HEK293T (cell line): ENCODE measurements around the gene COX6B2.

Experiments used
- CTCF ChIA-PET: fragments of 350-600 bp; formaldehyde crosslinking; extraction: SDS; loops from one replicate; lab custom pipeline; 2021; ENCODE audit warnings: antibody characterized with exemption, inconsistent platforms; lab: Yijun Ruan, JAX
- POLR2A ChIA-PET: fragments of 350-600 bp; formaldehyde crosslinking; extraction: SDS; loops from one replicate; lab custom pipeline; 2020; ENCODE audit warnings: antibody characterized with exemption, inconsistent platforms; lab: Yijun Ruan, JAX
- DNase-seq: peaks from one replicate; pipeline ENCODE4 v3.0.0; 2012; ENCODE audit warnings: mixed read lengths; ENCODE audit errors: extremely low spot score
- ARNT ChIP-seq: fragments of 450-650 bp; IDR thresholded peaks from 2 replicates; pipeline ENCODE4 v1.6.1; 2017; ENCODE audit warnings: mild to moderate bottlenecking
- BHLHE40 ChIP-seq: fragments of 450-650 bp; IDR thresholded peaks from 2 replicates; pipeline ENCODE4 v1.6.1; 2016; ENCODE audit warnings: mild to moderate bottlenecking, moderate library complexity, borderline replicate concordance
- CTBP1 ChIP-seq: fragments of 450-650 bp; IDR thresholded peaks from 2 replicates; pipeline ENCODE4 v1.6.1; 2016; ENCODE audit warnings: borderline replicate concordance
- ELF4 ChIP-seq: fragments of 450-650 bp; IDR thresholded peaks from 2 replicates; pipeline ENCODE4 v1.6.1; 2017; ENCODE audit warnings: antibody characterized with exemption
- FOXA1 ChIP-seq: fragments of 450-650 bp; IDR thresholded peaks from 2 replicates; pipeline ENCODE4 v1.6.1; 2016; ENCODE audit warnings: mild to moderate bottlenecking
- FOXK2 ChIP-seq: fragments of 450-650 bp; IDR thresholded peaks from 2 replicates; pipeline ENCODE4 v1.6.1; 2016; ENCODE audit warnings: mild to moderate bottlenecking
- FOXM1 ChIP-seq: fragments of 450-650 bp; IDR thresholded peaks from 2 replicates; pipeline ENCODE4 v1.6.1; 2017; ENCODE audit warnings: mild to moderate bottlenecking, borderline replicate concordance
- HDGF ChIP-seq: fragments of 450-650 bp; IDR thresholded peaks from 2 replicates; pipeline ENCODE4 v1.6.1; 2017; ENCODE audit warnings: antibody characterized with exemption, borderline replicate concordance
- L3MBTL2 ChIP-seq: fragments of 450-650 bp; conservative IDR thresholded peaks from 2 replicates; pipeline ENCODE4 v1.6.1; 2016; ENCODE audit warnings: mild to moderate bottlenecking
- LEF1 ChIP-seq: fragments of 450-650 bp; IDR thresholded peaks from 2 replicates; pipeline ENCODE4 v1.6.1; 2017; ENCODE audit warnings: mild to moderate bottlenecking, borderline replicate concordance
- NFRKB ChIP-seq: fragments of 450-650 bp; IDR thresholded peaks from 2 replicates; pipeline ENCODE4 v1.6.1; 2016; ENCODE audit warnings: mild to moderate bottlenecking, moderate library complexity
- SP1 ChIP-seq: fragments of 450-650 bp; IDR thresholded peaks from 2 replicates; pipeline ENCODE4 v1.6.1; 2017
- SUZ12 ChIP-seq: fragments of 450-650 bp; IDR thresholded peaks from 2 replicates; pipeline ENCODE4 v1.6.1; 2016; ENCODE audit warnings: mild to moderate bottlenecking
- TARDBP ChIP-seq: fragments of 450-650 bp; IDR thresholded peaks from 2 replicates; pipeline ENCODE4 v1.6.1; 2016
- ZNF384 ChIP-seq: fragments of 450-650 bp; IDR thresholded peaks from 2 replicates; pipeline ENCODE4 v1.6.1; 2016
- TF ChIP-seq, protein P1 (sequence below): fragments of 450-650 bp; IDR thresholded peaks from 2 replicates; pipeline ENCODE4 v1.6.1; 2016

The COX6B2 gene

DNA sequence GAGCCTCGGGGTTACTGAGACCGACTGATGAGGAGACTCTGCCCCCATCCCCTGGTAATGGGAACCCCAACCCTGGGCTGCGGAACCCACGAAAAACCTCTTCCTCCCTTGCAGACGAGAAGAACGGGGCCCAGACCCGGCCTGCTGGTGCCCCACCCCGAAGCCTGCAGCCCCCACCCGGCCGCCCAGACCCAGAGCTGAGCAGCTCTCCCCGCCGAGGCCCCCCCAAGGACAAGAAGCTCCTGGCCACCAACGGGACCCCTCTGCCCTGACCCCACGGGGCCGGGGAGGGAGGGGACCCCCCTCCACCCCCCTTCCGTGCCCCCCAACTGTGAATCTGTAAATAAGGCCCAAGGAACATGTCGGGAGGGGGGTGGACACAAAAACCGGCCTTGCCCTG is 42.7 kb downstream of the COX6B2 start:
- POLR2A ChIA-PET, result interaction anchor here (1.3 kb wide), 1 partner anchor 96 kb away, joined by 3 read pairs; the partner anchor contains the start of gene UBE2S
- DNase-seq, result no peak
- TF ChIP-seq ZNF384 (no peak), ELF4 (no peak), LEF1 (no peak), FOXM1 (no peak), CTBP1 (no peak), SP1 (no peak), TARDBP (no peak), BHLHE40 (no peak), FOXK2 (no peak), L3MBTL2 (no peak), HDGF (no peak), FOXA1 (no peak), NFRKB (no peak), ARNT (no peak)
- TF ChIP-seq, protein P1, sequence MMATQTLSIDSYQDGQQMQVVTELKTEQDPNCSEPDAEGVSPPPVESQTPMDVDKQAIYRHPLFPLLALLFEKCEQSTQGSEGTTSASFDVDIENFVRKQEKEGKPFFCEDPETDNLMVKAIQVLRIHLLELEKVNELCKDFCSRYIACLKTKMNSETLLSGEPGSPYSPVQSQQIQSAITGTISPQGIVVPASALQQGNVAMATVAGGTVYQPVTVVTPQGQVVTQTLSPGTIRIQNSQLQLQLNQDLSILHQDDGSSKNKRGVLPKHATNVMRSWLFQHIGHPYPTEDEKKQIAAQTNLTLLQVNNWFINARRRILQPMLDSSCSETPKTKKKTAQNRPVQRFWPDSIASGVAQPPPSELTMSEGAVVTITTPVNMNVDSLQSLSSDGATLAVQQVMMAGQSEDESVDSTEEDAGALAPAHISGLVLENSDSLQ, result no peak
- CTCF ChIA-PET, result interaction anchor here (0.8 kb wide), 1 partner anchor 164 kb away, joined by 4 read pairs; the partner anchor contains the start of gene ZNF628

DNA sequence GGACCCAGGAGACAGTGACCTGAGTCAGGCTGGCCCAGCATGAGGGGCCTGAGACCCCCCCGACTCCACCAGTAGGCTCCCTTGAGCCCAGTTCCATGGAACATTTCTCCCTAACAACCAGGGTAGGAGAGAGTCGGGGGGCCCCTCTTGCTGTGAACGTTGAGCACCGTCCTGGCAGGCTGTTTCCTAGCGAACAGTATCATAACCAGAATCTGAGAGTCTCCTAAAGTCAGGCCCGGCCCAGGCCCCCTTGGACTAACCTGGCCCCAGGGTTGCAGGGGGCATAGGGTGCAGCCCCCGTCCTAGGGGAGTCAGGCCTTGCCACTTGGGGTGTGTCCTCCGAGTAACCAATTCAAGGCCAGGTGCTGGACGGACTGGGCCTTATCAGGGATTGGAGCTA is 43.1 kb downstream of the COX6B2 start:
- ChIA-PET POLR2A (interaction anchor here (1.3 kb wide), 1 partner anchor 96 kb away, joined by 3 read pairs; the partner anchor contains the start of gene UBE2S), CTCF (interaction anchor here (0.8 kb wide), 1 partner anchor 165 kb away, joined by 4 read pairs; the partner anchor contains the start of gene ZNF628)
- TF ChIP-seq FOXK2, result no peak
- no peak for TF ChIP-seq L3MBTL2
- no peak for DNase-seq

DNA sequence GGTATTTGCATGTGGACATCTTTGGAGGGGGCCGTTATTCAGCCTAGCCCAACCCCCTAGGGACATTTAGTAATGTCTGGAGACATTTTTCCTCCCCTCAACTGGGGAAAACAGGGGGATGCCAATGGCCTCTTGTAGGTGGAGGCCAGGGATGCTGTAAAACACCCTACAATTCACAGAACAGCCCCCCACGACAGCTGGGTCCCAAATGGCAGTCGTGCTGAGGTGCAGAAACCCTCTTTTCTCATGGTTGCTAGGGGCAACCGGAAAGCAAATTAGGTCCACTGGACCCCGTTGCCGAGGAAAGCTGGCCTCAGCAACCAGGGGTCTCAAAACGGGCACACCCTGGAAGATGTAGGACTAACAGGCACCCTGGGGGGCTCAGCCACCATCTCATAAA is 44.0 kb downstream of the COX6B2 start:
- TF ChIP-seq ARNT (no peak), FOXK2 (no peak), FOXA1 (no peak), L3MBTL2 (no peak), BHLHE40 (no peak), FOXM1 (no peak), NFRKB (no peak), TARDBP (no peak), LEF1 (no peak)
- TF ChIP-seq, protein P1, result no peak
- POLR2A ChIA-PET, result no interaction called here
- CTCF ChIA-PET, result no interaction called here
- DNase-seq, result no peak

DNA sequence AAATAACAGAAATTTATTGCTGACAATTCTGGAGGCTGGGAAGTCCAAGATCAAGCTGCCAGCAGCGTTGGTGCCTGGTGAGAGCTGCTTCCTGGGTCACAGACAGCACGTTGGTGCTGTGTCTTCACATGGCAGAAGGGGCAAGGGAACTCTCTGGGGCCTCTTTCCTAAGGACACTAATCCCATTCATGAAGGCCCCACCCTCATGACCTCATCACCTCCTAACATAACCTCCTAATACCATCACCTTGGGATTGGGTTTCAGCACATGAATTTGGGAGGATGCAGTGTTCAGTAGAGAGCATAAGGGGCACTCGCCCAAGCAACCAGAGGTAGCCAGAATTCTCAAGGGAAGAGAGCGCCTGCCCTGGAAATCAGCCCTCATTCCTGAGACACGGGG is 45.1 kb downstream of the COX6B2 start:
- no peak for DNase-seq
- ChIA-PET CTCF (no interaction called here), POLR2A (no interaction called here)
- no peak for TF ChIP-seq SUZ12

DNA sequence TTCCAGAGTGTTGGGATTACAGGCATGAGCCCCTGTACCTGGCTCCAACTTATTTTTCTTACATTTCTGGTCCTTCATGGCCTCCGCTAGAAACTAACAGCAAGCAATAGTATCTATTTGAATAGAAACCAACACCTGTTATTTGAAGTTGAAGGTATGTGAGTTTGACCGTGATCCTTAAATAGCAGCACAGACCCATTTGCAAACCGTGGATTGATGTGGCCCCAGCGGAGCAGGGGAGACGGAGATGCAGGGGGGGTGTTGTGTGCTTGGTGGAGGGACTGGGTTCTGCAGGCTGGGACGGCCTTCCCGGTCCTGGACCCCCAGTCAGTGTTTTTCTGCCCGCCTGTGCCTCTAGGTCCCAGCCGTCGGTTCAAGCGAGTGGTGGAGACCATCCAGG is 46.2 kb downstream of the COX6B2 start:
- TF ChIP-seq BHLHE40 (no peak), SP1 (no peak), LEF1 (no peak), NFRKB (no peak), ZNF384 (no peak), FOXK2 (no peak), ELF4 (no peak), L3MBTL2 (no peak), CTBP1 (no peak), FOXM1 (no peak), FOXA1 (no peak), SUZ12 (no peak), TARDBP (no peak), HDGF (no peak)
- TF ChIP-seq, protein P1, result no peak
- DNase-seq, result no peak
- ChIA-PET CTCF (no interaction called here), POLR2A (no interaction called here)

DNA sequence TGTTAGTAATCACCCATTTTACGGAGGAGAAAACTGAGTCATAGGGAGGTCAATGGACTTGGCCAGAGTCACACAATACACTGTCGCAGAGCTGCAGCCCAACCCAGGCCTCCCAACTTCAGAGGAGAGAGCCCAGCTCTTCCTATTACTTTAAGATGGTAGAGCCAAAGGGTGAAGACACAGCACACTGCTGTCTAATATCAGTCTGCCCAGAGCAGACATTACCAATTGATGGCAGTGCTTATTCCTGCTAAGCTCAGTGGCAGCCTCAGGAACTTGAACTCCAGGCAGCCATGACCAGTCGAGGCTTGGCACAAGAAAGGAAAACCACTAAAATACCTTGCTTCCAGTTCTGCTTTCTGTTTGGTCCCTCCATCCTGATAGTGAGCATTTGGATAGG is 47.8 kb downstream of the COX6B2 start:
- POLR2A ChIA-PET, result interaction anchor here (1.0 to 1.2 kb wide), 2 partner anchors 33 to 100 kb away, joined by 3 to 4 read pairs; partner anchors contain the start of gene KMT5C
- TF ChIP-seq TARDBP (no peak), BHLHE40 (no peak), LEF1 (no peak), NFRKB (no peak), FOXK2 (no peak), FOXM1 (no peak), SUZ12 (no peak), ARNT (no peak)
- TF ChIP-seq, protein P1, result no peak
- no peak for DNase-seq
- CTCF ChIA-PET, result no interaction called here
